HepG2 (cell line): ENCODE measurements around the gene CAMK2N2. TPM values are rescaled to one million over a fixed set of nuclear protein-coding genes. Genes with fewer than 3 reads are reported as not detected.

Experiments
- ATAC-seq: fragments of 200-7000 bp; cut with Tn5 transposase; 3 replicates; pipeline ENCODE4 v1.9.1; 2020; ENCODE audit warnings: mild to moderate bottlenecking, moderate library complexity
- BruUV-seq: library from RNA; stranded (reverse); fragments of 400-500 nt; replicated peaks from 2 replicates; lab custom pipeline; 2021; lab: Mats Ljungman, UMichigan
- CTCF ChIA-PET: fragments of 300-600 bp; formaldehyde crosslinking; extraction: SDS; loops from one replicate; lab custom pipeline; 2021; ENCODE audit warnings: low total read pairs, inconsistent platforms, low intra/inter-chr PET ratio; lab: Yijun Ruan, JAX
- POLR2A ChIA-PET: fragments of 350-600 bp; sonication (Branson Sonifier 250); formaldehyde crosslinking; loops from one replicate; lab custom pipeline; 2020; ENCODE audit warnings: antibody characterized with exemption, inconsistent platforms; lab: Yijun Ruan, JAX
- DNase-seq: peaks from one replicate; pipeline ENCODE4 v3.0.0-alpha.2; 2015; ENCODE audit warnings: low spot score
- FAIRE-seq: peaks from 3 replicates; lab custom pipeline; 2011; peaks lifted over from hg19 to GRCh38; lab: Jason Lieb, UNC
- H2AFZ ChIP-seq: one replicate; pipeline ENCODE4 v1.6.1; 2011; ENCODE audit warnings: low read length, inconsistent platforms
- H3K27ac ChIP-seq: fragments of 300-600 bp; 3 replicates; pipeline ENCODE4 v1.8.0; 2011; ENCODE audit warnings: mixed run types, mild to moderate bottlenecking, mixed read lengths, low read length, inconsistent platforms; ENCODE audit not compliant: insufficient read depth; ENCODE audit errors: extremely low read length
- H3K27me3 ChIP-seq, 2 experiments: fragments of 200-600 bp in 1 of 2; 2 replicates in 1 of 2; 3 replicates in 1 of 2; pipeline versions ENCODE4 v1.6.0 to v1.8.0; 2011; ENCODE audit warnings: low read length in 2 of 2, mild to moderate bottlenecking in 2 of 2, moderate library complexity in 2 of 2, inconsistent platforms in 1 of 2; ENCODE audit not compliant: insufficient read depth in 2 of 2, control insufficient read depth in 1 of 2
- H3K36me3 ChIP-seq, 2 experiments: fragments of 200-600 bp in 1 of 2; replicated peaks in 1 of 2; 2 replicates in 1 of 2; 3 replicates in 1 of 2; pipeline versions ENCODE4 v1.5.1 to v1.8.0; 2011; ENCODE audit warnings: low read length in 2 of 2, inconsistent platforms in 1 of 2; ENCODE audit not compliant: insufficient read depth in 2 of 2, control insufficient read depth in 1 of 2
- H3K4me1 ChIP-seq: 2 replicates; pipeline ENCODE4 v1.5.1; 2012; ENCODE audit warnings: low read length, inconsistent platforms; ENCODE audit not compliant: insufficient read depth
- H3K4me2 ChIP-seq: 2 replicates; pipeline ENCODE4 v1.6.0; 2011; ENCODE audit warnings: low read depth, low read length, inconsistent platforms
- H3K4me3 ChIP-seq, 3 experiments: fragments of 200-600 bp in 1 of 3; sonication (generic), shearing (Covaris generic) in 1 of 3; replicated peaks in 1 of 3; 2 replicates each; pipeline ENCODE4 v1.5.1; 2011 to 2016; ENCODE audit warnings: low read length in 3 of 3, inconsistent platforms in 2 of 3, low read depth in 2 of 3, mild to moderate bottlenecking in 2 of 3, control low read depth in 1 of 3, mixed read lengths in 1 of 3; ENCODE audit not compliant: insufficient read depth in 1 of 3
- H3K79me2 ChIP-seq: one replicate; pipeline ENCODE4 v1.6.1; 2011; ENCODE audit warnings: low read length, inconsistent platforms; ENCODE audit not compliant: insufficient read depth
- H3K9ac ChIP-seq: 2 replicates; pipeline ENCODE4 v1.6.0; 2011; ENCODE audit warnings: mild to moderate bottlenecking, low read depth, low read length, inconsistent platforms; ENCODE audit not compliant: insufficient read depth
- H3K9me3 ChIP-seq: 2 replicates; pipeline ENCODE4 v1.5.1; 2012; ENCODE audit warnings: mild to moderate bottlenecking, low read length
- H4K20me1 ChIP-seq: 2 replicates; pipeline ENCODE4 v1.6.0; 2011; ENCODE audit warnings: inconsistent platforms, mild to moderate bottlenecking, low read length, moderate library complexity; ENCODE audit not compliant: insufficient read depth
- BCLAF1 ChIP-seq: fragments of 450-650 bp; IDR thresholded peaks from 2 replicates; pipeline ENCODE4 v1.6.1; 2017; ENCODE audit warnings: mild to moderate bottlenecking
- FOSL2 ChIP-seq: sonication (generic); formaldehyde crosslinking; IDR thresholded peaks from 2 replicates; pipeline ENCODE4 v1.4.0; 2020; ENCODE audit warnings: missing genetic modification reagents
- HNRNPLL ChIP-seq: fragments of 200-400 bp; formaldehyde crosslinking; IDR thresholded peaks from 2 replicates; pipeline ENCODE4 v1.6.1; 2017; ENCODE audit warnings: mild to moderate bottlenecking, low read depth, low read length; ENCODE audit not compliant: poor library complexity, severe bottlenecking
- MXD3 ChIP-seq: IDR thresholded peaks from 2 replicates; pipeline ENCODE4 v1.6.1; 2016; ENCODE audit warnings: mild to moderate bottlenecking, missing biosample characterization, missing genetic modification reagents
- NCOA1 ChIP-seq: sonication (generic); formaldehyde crosslinking; IDR thresholded peaks from 2 replicates; pipeline ENCODE4 v1.9.0; 2021; ENCODE audit warnings: missing genetic modification reagents
- NCOR1 ChIP-seq: fragments of 200-600 bp; sonication (generic); IDR thresholded peaks from 2 replicates; pipeline ENCODE4 v1.7.0; 2017; ENCODE audit warnings: antibody characterized with exemption, low read length, borderline replicate concordance
- PRPF4 ChIP-seq: fragments of 200-400 bp; formaldehyde crosslinking; IDR thresholded peaks from 2 replicates; pipeline ENCODE4 v1.6.1; 2016; ENCODE audit warnings: low read length, low read depth; ENCODE audit not compliant: poor library complexity, severe bottlenecking
- REL ChIP-seq: sonication (generic); formaldehyde crosslinking; conservative IDR thresholded peaks from 2 replicates; pipeline ENCODE4 v1.8.0; 2022; ENCODE audit warnings: mild to moderate bottlenecking, missing genetic modification reagents, moderate library complexity
- SALL1 ChIP-seq: sonication (generic); formaldehyde crosslinking; IDR thresholded peaks from 2 replicates; pipeline ENCODE4 v1.8.0; 2022; ENCODE audit warnings: mild to moderate bottlenecking, missing genetic modification reagents
- SNAI1 ChIP-seq: sonication (generic); formaldehyde crosslinking; IDR thresholded peaks from 2 replicates; pipeline ENCODE4 v1.5.0; 2020; ENCODE audit warnings: mild to moderate bottlenecking, missing genetic modification reagents, borderline replicate concordance
- SP4 ChIP-seq: sonication (generic); formaldehyde crosslinking; IDR thresholded peaks from 2 replicates; pipeline ENCODE4 v1.8.1; 2023; ENCODE audit warnings: mild to moderate bottlenecking, missing genetic modification reagents
- STAG1 ChIP-seq: sonication (generic); formaldehyde crosslinking; IDR thresholded peaks from 2 replicates; pipeline ENCODE4 v1.4.0; 2020; ENCODE audit warnings: missing genetic modification reagents
- ZBTB37 ChIP-seq: sonication (generic); formaldehyde crosslinking; IDR thresholded peaks from 2 replicates; pipeline ENCODE4 v1.4.0; 2020; ENCODE audit warnings: mild to moderate bottlenecking, missing genetic modification reagents
- ZNF101 ChIP-seq: sonication (generic); formaldehyde crosslinking; IDR thresholded peaks from 2 replicates; pipeline ENCODE4 v1.4.0; 2020; ENCODE audit warnings: mild to moderate bottlenecking, low read depth, missing genetic modification reagents, borderline replicate concordance
- ZNF263 ChIP-seq: sonication (generic); formaldehyde crosslinking; IDR thresholded peaks from 2 replicates; pipeline ENCODE4 v1.4.0; 2020; ENCODE audit warnings: missing genetic modification reagents
- ZNF3 ChIP-seq: IDR thresholded peaks from 2 replicates; pipeline ENCODE4 v1.7.0; 2017; ENCODE audit warnings: inconsistent platforms
- ZNF337 ChIP-seq: sonication (generic); formaldehyde crosslinking; IDR thresholded peaks from 2 replicates; pipeline ENCODE4 v1.5.1; 2020; ENCODE audit warnings: missing genetic modification reagents, low read depth, mild to moderate bottlenecking, borderline replicate concordance
- ZNF343 ChIP-seq: sonication (generic); formaldehyde crosslinking; IDR thresholded peaks from 2 replicates; pipeline ENCODE4 v1.4.0; 2020; ENCODE audit warnings: mild to moderate bottlenecking, missing genetic modification reagents
- ZNF484 ChIP-seq: sonication (generic); formaldehyde crosslinking; IDR thresholded peaks from 2 replicates; pipeline ENCODE4 v1.5.1; 2020; ENCODE audit warnings: mild to moderate bottlenecking, low read depth, missing genetic modification reagents, borderline replicate concordance
- ZNF775 ChIP-seq: sonication (generic); formaldehyde crosslinking; IDR thresholded peaks from 2 replicates; pipeline ENCODE4 v1.4.0; 2020; ENCODE audit warnings: missing genetic modification reagents, mild to moderate bottlenecking, moderate library complexity, borderline replicate concordance
- ZSCAN22 ChIP-seq: sonication (generic); formaldehyde crosslinking; IDR thresholded peaks from 2 replicates; pipeline ENCODE4 v1.4.0; 2020; ENCODE audit warnings: mild to moderate bottlenecking, missing genetic modification reagents
- WGBS: methylation state at CpG from one replicate; pipeline ENCODE4 v1.1.6; 2017; ENCODE audit warnings: low lambda C conversion rate; 5-methylcytosine and 5-hydroxymethylcytosine counted together
- in situ Hi-C: cut with HindIII; loops from 2 replicates; pipeline ENCODE4 v1.10.0; 2017; ENCODE audit warnings: low pct_unique_long_range_greater_than_20kb; ENCODE audit not compliant: extremely low pct_ligation_motif_present
- intact Hi-C: fragments of 100-400 bp; cut with micrococcal nuclease; formaldehyde crosslinking; loops from one replicate; pipeline ENCODE4 v1.10.0; 2022; ENCODE audit not compliant: unreplicated experiment
- polyA plus RNA-seq, 8 experiments: library from polyadenylated mRNA; depleted of rRNA in 3 of 8; stranded (reverse) in 7 of 8; unstranded in 1 of 8; fragments of >200 nt; fragmentation: Illumina TruSeq in 4 of 8; extraction: Trizol in 4 of 8; gene quantifications; 2 replicates each; pipeline versions ENCODE4 v1.2.1 to v1.2.3, GENCODE V29; 2011 to 2016; ENCODE audit warnings: low read depth in 4 of 8, missing spikeins in 1 of 8, mixed read lengths in 1 of 8; ENCODE audit not compliant: insufficient read depth in 1 of 8
- total RNA-seq, 5 experiments: library from RNA; depleted of rRNA; stranded (reverse); fragments of >200 nt; fragmentation: Illumina TruSeq; extraction: Trizol; gene quantifications; 2 replicates each; pipeline ENCODE4 v1.2.3, GENCODE V29; 2016; ENCODE audit warnings: low read depth in 1 of 5

Gene CAMK2N2
- total and polyA plus RNA-seq, 2 of the 13 experiments (the other 11 are each of a cell fraction or from before 2014, with no cell fraction given): 0.12 to 0.27 TPM

GRCh38 chr3:184227481-184227935 lies 33.8 kb downstream of the CAMK2N2 start (continued):
- TF ChIP-seq STAG1 (CRISPR knock-in tag) (peak; percentile 53), FOSL2 (peak; percentile 8; the same call in 1 of the 2 replicates), REL (CRISPR knock-in tag) (no peak), MXD3 (CRISPR knock-in tag) (no peak), ZNF343 (CRISPR knock-in tag) (no peak), SALL1 (CRISPR knock-in tag) (peak; percentile 13; the same call in 1 of the 2 replicates), ZNF263 (CRISPR knock-in tag) (no peak)

- H3K4me3 ChIP-seq: no peak overlapping the region
- no peaks in the 10 kb centered on the region for H3K79me2 ChIP-seq
- ChIA-PET CTCF (no interaction called here), POLR2A (no interaction called here)
- H4K20me1 ChIP-seq: peaks cover 5% of the 10 kb centered on the region; the same call in 1 of the 2 replicates
- WGBS: 22% methylated on average over 3 of the region's 3 CpGs
- H2AFZ ChIP-seq: no peak overlapping the region
- no peak overlapping the region for H3K27ac ChIP-seq
- H3K9ac ChIP-seq: no peak overlapping the region
- FAIRE-seq: no peak
- intact Hi-C loops (loop anchor here (10.0 kb wide), 1 partner anchor 61 kb away; no protein-coding TSS in a partner anchor), in situ Hi-C loops (no loop called here)
- H3K9me3 ChIP-seq: no peaks in the 10 kb centered on the region
- no peaks in the 10 kb centered on the region for H3K4me1 ChIP-seq
- BruUV-seq: no TSS peak
- H3K4me2 ChIP-seq: no peak overlapping the region
- ATAC-seq: no peak
- no peaks in the 10 kb centered on the region for H3K36me3 ChIP-seq
- DNase-seq: no peak
- peaks cover 1 to 28% of the 10 kb centered on the region in 2 experiments; a peak in 4 of 5 replicates for H3K27me3 ChIP-seq
- no peak for TF ChIP-seq SP4 (CRISPR knock-in tag)
- TF ChIP-seq NCOR1: no peak
- no peak for TF ChIP-seq PRPF4
- TF ChIP-seq ZSCAN22 (CRISPR knock-in tag): no peak
- TF ChIP-seq BCLAF1: no peak
- no peak for TF ChIP-seq SNAI1 (CRISPR knock-in tag)
- TF ChIP-seq ZNF101 (CRISPR knock-in tag): no peak
- TF ChIP-seq ZNF3 (CRISPR knock-in tag): no peak
- TF ChIP-seq ZNF775 (CRISPR knock-in tag): no peak
- TF ChIP-seq ZNF337 (CRISPR knock-in tag): no peak
- TF ChIP-seq ZNF484 (CRISPR knock-in tag): no peak
- no peak for TF ChIP-seq ZBTB37 (CRISPR knock-in tag)
- TF ChIP-seq NCOA1 (CRISPR knock-in tag): no peak
- no peak for TF ChIP-seq HNRNPLL
Observed at GRCh38 chr3:184223946-184224345, 37.4 kb downstream of the CAMK2N2 start.
